Uterus (tissue), 4 donors: ENCODE data around the gene ZIC1. TPM values are rescaled to one million over a fixed set of nuclear protein-coding genes. Genes with fewer than 3 reads are reported as not detected.

ENCODE experiments used
- DNase-seq, 2 donors: peaks; one replicate each; pipeline ENCODE4 v3.0.0-alpha.2; 2019 to 2020
- H3K27ac ChIP-seq, 2 donors: fragments of 200-600 bp; sonication (generic); 1 replicate in 1 of 2; 2 replicates in 1 of 2; pipeline ENCODE4 v1.5.1; 2016 to 2018
- H3K27me3 ChIP-seq, 2 donors: fragments of 200-600 bp; sonication (generic); one replicate each; pipeline ENCODE4 v1.5.1; 2018 to 2019; ENCODE audit warnings: control low read depth in 1 of 2
- H3K36me3 ChIP-seq, 2 donors: fragments of 200-600 bp; sonication (generic); one replicate each; pipeline ENCODE4 v1.5.1; 2019; ENCODE audit warnings: control low read depth in 1 of 2
- H3K4me1 ChIP-seq, 2 donors: fragments of 200-600 bp; sonication (generic); one replicate each; pipeline ENCODE4 v1.5.1; 2018 to 2019; ENCODE audit warnings: control low read depth in 1 of 2
- H3K4me3 ChIP-seq, 2 donors: fragments of 200-600 bp; sonication (generic); 1 replicate in 1 of 2; 2 replicates in 1 of 2; pipeline ENCODE4 v1.5.1; 2018 to 2019; ENCODE audit warnings: mild to moderate bottlenecking in 1 of 2
- H3K9me3 ChIP-seq, 2 donors: fragments of 200-600 bp; sonication (generic); one replicate each; pipeline ENCODE4 v1.5.1; 2019; ENCODE audit warnings: control low read depth in 1 of 2
- POLR2A ChIP-seq, 2 donors: fragments of 450-650 bp; IDR thresholded peaks; one replicate each; pipeline ENCODE4 v1.6.1; 2016; ENCODE audit warnings: antibody characterized with exemption in 2 of 2, mild to moderate bottlenecking in 1 of 2, moderate library complexity in 1 of 2
- intact Hi-C: fragments of 100-400 bp; cut with DNase I; formaldehyde crosslinking; loops from one replicate; pipeline ENCODE4 v1.15.1; 2023; ENCODE audit warnings: low total_unique reads
- total RNA-seq, 4 donors: library from RNA; depleted of rRNA in 3 of 4; stranded (reverse); fragments of >200 nt in 3 of 4; gene quantifications; one replicate each; pipeline versions ENCODE4 v1.1.0 to v1.2.4, GENCODE V29; 2014 to 2023
- TF ChIP-seq, protein P1 (sequence below), 4 experiments: fragments of 200-600 bp in 2 of 4; fragments of 450-650 bp in 2 of 4; sonication (generic) in 2 of 4; IDR thresholded peaks; one replicate each; pipeline ENCODE4 v1.5.1; 2016 to 2019; ENCODE audit warnings: antibody characterized with exemption in 4 of 4, mild to moderate bottlenecking in 2 of 4, moderate library complexity in 1 of 4
- donor health status: DM: yes; HTN: yes; CAD: no.

ZIC1 gene
- total RNA-seq, 4 donors from 2014 or later = not detected

GRCh38 chr3:147390589-147391569 lies 18.3 kb upstream of the ZIC1 start:
- no peak overlapping the region for H3K27ac ChIP-seq
- H3K27me3 ChIP-seq = peaks cover 15 to 95% of the 10 kb centered on the region in 2 donors
- DNase-seq = no peak
- TF ChIP-seq, protein P1, sequence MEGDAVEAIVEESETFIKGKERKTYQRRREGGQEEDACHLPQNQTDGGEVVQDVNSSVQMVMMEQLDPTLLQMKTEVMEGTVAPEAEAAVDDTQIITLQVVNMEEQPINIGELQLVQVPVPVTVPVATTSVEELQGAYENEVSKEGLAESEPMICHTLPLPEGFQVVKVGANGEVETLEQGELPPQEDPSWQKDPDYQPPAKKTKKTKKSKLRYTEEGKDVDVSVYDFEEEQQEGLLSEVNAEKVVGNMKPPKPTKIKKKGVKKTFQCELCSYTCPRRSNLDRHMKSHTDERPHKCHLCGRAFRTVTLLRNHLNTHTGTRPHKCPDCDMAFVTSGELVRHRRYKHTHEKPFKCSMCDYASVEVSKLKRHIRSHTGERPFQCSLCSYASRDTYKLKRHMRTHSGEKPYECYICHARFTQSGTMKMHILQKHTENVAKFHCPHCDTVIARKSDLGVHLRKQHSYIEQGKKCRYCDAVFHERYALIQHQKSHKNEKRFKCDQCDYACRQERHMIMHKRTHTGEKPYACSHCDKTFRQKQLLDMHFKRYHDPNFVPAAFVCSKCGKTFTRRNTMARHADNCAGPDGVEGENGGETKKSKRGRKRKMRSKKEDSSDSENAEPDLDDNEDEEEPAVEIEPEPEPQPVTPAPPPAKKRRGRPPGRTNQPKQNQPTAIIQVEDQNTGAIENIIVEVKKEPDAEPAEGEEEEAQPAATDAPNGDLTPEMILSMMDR (IDR thresholded peaks at IDR 0.05) = no peak
- TF ChIP-seq POLR2A (IDR thresholded peaks at IDR 0.05) = no peak
- H3K4me3 ChIP-seq = no peak overlapping the region
- intact Hi-C loops = no loop called here
- peaks cover 0 to 21% of the 10 kb centered on the region in 2 donors for H3K4me1 ChIP-seq
- H3K36me3 ChIP-seq = no peaks in the 10 kb centered on the region
- no peaks in the 10 kb centered on the region for H3K9me3 ChIP-seq

DNA sequence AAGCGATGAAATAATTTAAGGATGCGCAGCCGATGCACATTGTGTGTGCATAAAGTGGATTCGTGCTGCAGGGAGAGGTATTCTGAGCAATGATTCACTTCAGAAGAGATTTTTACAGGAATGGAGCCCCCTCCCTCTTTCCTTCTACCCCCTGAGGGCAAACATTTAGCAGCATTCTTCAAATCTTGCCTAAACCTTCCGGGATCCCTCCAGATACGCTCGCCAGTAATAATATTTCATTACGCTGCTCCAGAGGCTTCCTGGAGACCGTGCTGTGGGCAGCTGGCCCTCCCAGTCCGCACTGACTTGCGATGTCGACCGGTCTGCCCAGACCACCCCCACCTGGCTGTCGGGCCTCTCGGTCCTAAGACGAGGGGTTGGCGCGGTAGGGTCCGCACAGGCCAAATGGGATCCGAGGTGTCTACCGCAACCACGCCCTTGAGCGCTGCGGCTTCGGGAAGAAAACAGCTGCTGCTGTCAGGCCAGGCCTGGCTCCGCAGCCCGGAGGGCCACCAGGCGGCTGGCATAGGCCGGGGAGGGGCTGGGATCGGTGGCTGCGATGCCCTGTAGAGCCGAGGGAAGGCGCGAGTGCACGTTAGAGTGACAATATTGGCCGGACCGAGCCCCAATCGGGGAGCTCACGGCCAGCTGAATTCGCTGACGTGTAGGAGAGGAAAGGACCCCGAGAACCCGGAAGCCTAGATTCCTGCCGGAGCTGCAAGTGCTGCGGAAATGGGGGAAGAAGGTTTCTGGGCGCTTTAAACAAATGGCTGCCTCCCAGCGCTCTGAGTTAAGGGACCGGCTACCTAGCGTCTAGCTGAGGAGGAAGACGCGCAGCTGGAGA lies 17.2 kb upstream of the ZIC1 start:
- no peaks in the 10 kb centered on the region for H3K36me3 ChIP-seq
- H3K4me3 ChIP-seq = no peak overlapping the region
- H3K27ac ChIP-seq = no peak overlapping the region
- DNase-seq = no peak
- H3K4me1 ChIP-seq = peaks cover 0 to 26% of the 10 kb centered on the region in 2 donors
- no peak for TF ChIP-seq POLR2A (IDR thresholded peaks at IDR 0.05)
- TF ChIP-seq, protein P1 (IDR thresholded peaks at IDR 0.05) = no peak
- intact Hi-C loops = no loop called here
- peaks cover 22 to 99% of the 10 kb centered on the region in 2 donors for H3K27me3 ChIP-seq
- no peaks in the 10 kb centered on the region for H3K9me3 ChIP-seq

DNA sequence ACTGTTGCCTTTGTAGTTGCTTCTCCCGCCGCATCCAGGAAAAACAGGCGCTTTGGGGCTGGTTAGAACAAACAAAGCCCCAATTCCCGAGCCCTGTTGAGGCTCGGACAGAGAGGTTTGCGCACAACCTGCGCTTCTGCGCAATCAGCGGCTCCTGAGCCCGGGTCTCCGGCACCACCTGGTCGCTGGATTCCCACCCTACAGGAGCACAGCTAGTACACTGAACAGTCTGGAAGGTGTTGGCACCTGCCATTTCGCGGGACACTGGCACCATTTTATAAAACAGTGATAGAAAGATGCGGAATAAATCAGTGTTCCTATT lies 16.6 kb upstream of the ZIC1 start:
- Histone ChIP-seq H3K36me3 (no peaks in the 10 kb centered on the region), H3K27ac (no peak overlapping the region), H3K4me3 (no peak overlapping the region), H3K27me3 (peaks cover 24 to 98% of the 10 kb centered on the region in 2 donors), H3K9me3 (no peaks in the 10 kb centered on the region), H3K4me1 (peaks cover 0 to 26% of the 10 kb centered on the region in 2 donors)
- TF ChIP-seq, protein P1 (IDR thresholded peaks at IDR 0.05) = no peak
- TF ChIP-seq POLR2A (IDR thresholded peaks at IDR 0.05) = no peak
- intact Hi-C loops = no loop called here
- DNase-seq = no peak

GRCh38 chr3:147393261-147393942 lies 15.8 kb upstream of the ZIC1 start:
- Histone ChIP-seq H3K27ac (no peak overlapping the region), H3K9me3 (no peaks in the 10 kb centered on the region), H3K4me1 (peaks cover 0 to 26% of the 10 kb centered on the region in 2 donors), H3K27me3 (peaks cover 28 to 98% of the 10 kb centered on the region in 2 donors), H3K36me3 (no peaks in the 10 kb centered on the region), H3K4me3 (peak overlapping the region in 1 of 2 donors; percentile 8)
- intact Hi-C loops = no loop called here
- TF ChIP-seq, protein P1 (IDR thresholded peaks at IDR 0.05) = no peak
- DNase-seq = no peak
